SK-N-SH treated with all-trans-retinoic acid at 6 μM for 48 hours (cell line): ENCODE data around the gene THAP2.

Experiments
- ARNTL ChIP-seq: fragments of 450-650 bp; formaldehyde crosslinking; IDR thresholded peaks from 2 replicates; pipeline ENCODE4 v1.5.0; 2020; ENCODE audit warnings: low read depth, mild to moderate bottlenecking, moderate library complexity, borderline replicate concordance
- PPARA ChIP-seq: fragments of 250-450 bp; sonication (Bioruptor Pico); IDR thresholded peaks from 2 replicates; pipeline ENCODE4 v1.5.0; 2020; ENCODE audit warnings: mild to moderate bottlenecking, borderline replicate concordance
- RARB ChIP-seq: fragments of 250-450 bp; sonication (Bioruptor Pico); IDR thresholded peaks from 2 replicates; pipeline ENCODE4 v1.8.0; 2021; ENCODE audit warnings: mild to moderate bottlenecking, moderate library complexity
- ZC3H10 ChIP-seq: fragments of 250-450 bp; sonication (Bioruptor Pico); IDR thresholded peaks from 2 replicates; pipeline ENCODE4 v1.5.1; 2021; ENCODE audit warnings: mild to moderate bottlenecking, moderate library complexity
- ZFP30 ChIP-seq: fragments of 450-650 bp; formaldehyde crosslinking; IDR thresholded peaks from 2 replicates; pipeline ENCODE4 v1.5.0; 2022; ENCODE audit warnings: mild to moderate bottlenecking, moderate library complexity
- ZNF565 ChIP-seq: fragments of 450-650 bp; formaldehyde crosslinking; conservative IDR thresholded peaks from 2 replicates; pipeline ENCODE4 v1.5.0; 2020; ENCODE audit warnings: low read depth, mild to moderate bottlenecking, moderate library complexity
- ZNF70 ChIP-seq: fragments of 450-650 bp; formaldehyde crosslinking; IDR thresholded peaks from 2 replicates; pipeline ENCODE4 v1.5.0; 2020; ENCODE audit warnings: mild to moderate bottlenecking, moderate library complexity
- ZNF8 ChIP-seq: fragments of 450-650 bp; formaldehyde crosslinking; IDR thresholded peaks from 2 replicates; pipeline ENCODE4 v1.5.0; 2020; ENCODE audit warnings: mild to moderate bottlenecking, moderate library complexity
- TF ChIP-seq, protein P1 (sequence below): fragments of 250-450 bp; sonication (Bioruptor Pico); IDR thresholded peaks from 2 replicates; pipeline ENCODE4 v1.5.0; 2020; ENCODE audit warnings: mild to moderate bottlenecking, moderate library complexity
- TF ChIP-seq, protein P2 (sequence below): fragments of 250-450 bp; sonication (Bioruptor Pico); IDR thresholded peaks from 2 replicates; pipeline ENCODE4 v1.8.0; 2020; ENCODE audit warnings: mild to moderate bottlenecking, moderate library complexity, borderline replicate concordance

DNA sequence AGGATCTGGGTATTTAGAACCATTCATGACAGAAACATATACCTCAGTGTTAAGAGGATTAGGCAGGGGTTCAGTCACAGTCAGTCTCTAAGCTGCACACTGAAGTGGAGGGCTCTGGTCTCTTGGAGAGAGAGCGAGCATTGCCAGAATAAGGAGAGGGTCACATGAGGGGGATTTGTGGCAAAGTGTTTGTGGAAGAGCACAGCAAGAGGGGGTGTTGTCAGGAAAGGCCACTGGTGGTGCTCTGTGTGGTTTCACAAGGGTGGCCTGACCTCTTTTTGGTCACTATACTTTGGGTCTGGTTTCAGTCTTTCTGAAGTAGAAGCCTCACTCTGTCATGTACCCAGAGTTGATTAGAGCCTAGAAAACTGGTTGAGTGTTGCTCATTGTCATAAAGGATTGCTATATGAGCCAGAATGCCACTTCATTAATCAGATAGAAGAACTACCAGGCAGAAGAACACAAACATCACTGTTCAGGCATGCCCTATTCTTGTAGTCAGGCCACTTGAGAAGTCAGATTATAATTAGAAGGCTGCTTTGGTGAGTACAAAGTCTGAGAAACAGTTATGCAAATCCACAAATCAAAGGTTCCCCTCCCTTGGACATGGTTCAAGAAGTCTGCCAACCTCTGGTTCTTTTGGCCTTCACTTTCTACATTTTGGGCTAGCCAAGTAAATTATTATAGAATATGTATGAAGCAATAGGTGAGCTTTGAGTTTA, 30.2 kb downstream of the THAP2 start:
- no peak for TF ChIP-seq ZC3H10 (CRISPR knock-in tag)
- TF ChIP-seq ZFP30 = no peak
- TF ChIP-seq ZNF8 = no peak
- no peak for TF ChIP-seq PPARA (CRISPR knock-in tag)
- TF ChIP-seq ARNTL (CRISPR knock-in tag) = no peak
- TF ChIP-seq, protein P1, sequence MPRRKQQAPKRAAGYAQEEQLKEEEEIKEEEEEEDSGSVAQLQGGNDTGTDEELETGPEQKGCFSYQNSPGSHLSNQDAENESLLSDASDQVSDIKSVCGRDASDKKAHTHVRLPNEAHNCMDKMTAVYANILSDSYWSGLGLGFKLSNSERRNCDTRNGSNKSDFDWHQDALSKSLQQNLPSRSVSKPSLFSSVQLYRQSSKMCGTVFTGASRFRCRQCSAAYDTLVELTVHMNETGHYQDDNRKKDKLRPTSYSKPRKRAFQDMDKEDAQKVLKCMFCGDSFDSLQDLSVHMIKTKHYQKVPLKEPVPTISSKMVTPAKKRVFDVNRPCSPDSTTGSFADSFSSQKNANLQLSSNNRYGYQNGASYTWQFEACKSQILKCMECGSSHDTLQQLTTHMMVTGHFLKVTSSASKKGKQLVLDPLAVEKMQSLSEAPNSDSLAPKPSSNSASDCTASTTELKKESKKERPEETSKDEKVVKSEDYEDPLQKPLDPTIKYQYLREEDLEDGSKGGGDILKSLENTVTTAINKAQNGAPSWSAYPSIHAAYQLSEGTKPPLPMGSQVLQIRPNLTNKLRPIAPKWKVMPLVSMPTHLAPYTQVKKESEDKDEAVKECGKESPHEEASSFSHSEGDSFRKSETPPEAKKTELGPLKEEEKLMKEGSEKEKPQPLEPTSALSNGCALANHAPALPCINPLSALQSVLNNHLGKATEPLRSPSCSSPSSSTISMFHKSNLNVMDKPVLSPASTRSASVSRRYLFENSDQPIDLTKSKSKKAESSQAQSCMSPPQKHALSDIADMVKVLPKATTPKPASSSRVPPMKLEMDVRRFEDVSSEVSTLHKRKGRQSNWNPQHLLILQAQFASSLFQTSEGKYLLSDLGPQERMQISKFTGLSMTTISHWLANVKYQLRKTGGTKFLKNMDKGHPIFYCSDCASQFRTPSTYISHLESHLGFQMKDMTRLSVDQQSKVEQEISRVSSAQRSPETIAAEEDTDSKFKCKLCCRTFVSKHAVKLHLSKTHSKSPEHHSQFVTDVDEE (CRISPR knock-in tag) = no peak
- no peak for TF ChIP-seq ZNF70 (CRISPR knock-in tag)
- TF ChIP-seq, protein P2, sequence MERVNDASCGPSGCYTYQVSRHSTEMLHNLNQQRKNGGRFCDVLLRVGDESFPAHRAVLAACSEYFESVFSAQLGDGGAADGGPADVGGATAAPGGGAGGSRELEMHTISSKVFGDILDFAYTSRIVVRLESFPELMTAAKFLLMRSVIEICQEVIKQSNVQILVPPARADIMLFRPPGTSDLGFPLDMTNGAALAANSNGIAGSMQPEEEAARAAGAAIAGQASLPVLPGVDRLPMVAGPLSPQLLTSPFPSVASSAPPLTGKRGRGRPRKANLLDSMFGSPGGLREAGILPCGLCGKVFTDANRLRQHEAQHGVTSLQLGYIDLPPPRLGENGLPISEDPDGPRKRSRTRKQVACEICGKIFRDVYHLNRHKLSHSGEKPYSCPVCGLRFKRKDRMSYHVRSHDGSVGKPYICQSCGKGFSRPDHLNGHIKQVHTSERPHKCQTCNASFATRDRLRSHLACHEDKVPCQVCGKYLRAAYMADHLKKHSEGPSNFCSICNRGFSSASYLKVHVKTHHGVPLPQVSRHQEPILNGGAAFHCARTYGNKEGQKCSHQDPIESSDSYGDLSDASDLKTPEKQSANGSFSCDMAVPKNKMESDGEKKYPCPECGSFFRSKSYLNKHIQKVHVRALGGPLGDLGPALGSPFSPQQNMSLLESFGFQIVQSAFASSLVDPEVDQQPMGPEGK (CRISPR knock-in tag) = no peak
- TF ChIP-seq RARB (CRISPR knock-in tag) = no peak
- no peak for TF ChIP-seq ZNF565 (CRISPR knock-in tag)
